Keratinocyte (primary cell): Measurements from ENCODE around the gene POLR2L.

Experiments used
- EZH2 ChIP-seq: IDR thresholded peaks from one replicate; pipeline ENCODE4 v1.6.1; 2012; ENCODE audit warnings: inconsistent platforms, mild to moderate bottlenecking, low read length, moderate library complexity
- TF ChIP-seq, protein P1 (sequence below), 3 experiments: IDR thresholded peaks in 1 of 3; conservative IDR thresholded peaks in 1 of 3; optimal IDR thresholded peaks in 1 of 3; 2 replicates in 2 of 3; 3 replicates in 1 of 3; pipeline versions ENCODE3 to v1.5.1; 2011; ENCODE audit warnings: low read length in 3 of 3, mild to moderate bottlenecking in 3 of 3, moderate library complexity in 2 of 3, control low read depth in 1 of 3, inconsistent platforms in 1 of 3; ENCODE audit not compliant: insufficient read depth in 2 of 3; ENCODE audit errors: extremely low read depth in 1 of 3

DNA sequence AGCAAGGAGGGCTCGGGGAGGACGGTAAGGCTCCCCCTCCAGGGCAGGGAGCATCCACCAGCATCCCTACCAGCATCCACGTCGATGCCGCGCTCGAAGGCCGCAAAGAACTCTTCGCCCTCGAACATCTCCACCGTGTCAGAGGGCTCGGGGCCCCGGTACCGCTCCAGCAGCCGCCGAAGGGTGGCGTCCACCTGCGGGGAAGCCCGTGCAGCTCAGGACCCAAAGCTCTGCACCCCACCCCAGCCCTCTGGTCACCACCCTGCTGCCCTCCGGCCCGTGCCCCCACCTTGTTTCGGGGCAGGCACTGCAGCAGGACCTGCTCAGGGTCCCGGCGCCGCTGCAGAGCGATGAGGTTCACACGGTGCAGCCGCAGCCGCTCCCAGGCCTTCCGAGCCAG, 41.9 kb downstream of the POLR2L start:
- TF ChIP-seq, protein P1, sequence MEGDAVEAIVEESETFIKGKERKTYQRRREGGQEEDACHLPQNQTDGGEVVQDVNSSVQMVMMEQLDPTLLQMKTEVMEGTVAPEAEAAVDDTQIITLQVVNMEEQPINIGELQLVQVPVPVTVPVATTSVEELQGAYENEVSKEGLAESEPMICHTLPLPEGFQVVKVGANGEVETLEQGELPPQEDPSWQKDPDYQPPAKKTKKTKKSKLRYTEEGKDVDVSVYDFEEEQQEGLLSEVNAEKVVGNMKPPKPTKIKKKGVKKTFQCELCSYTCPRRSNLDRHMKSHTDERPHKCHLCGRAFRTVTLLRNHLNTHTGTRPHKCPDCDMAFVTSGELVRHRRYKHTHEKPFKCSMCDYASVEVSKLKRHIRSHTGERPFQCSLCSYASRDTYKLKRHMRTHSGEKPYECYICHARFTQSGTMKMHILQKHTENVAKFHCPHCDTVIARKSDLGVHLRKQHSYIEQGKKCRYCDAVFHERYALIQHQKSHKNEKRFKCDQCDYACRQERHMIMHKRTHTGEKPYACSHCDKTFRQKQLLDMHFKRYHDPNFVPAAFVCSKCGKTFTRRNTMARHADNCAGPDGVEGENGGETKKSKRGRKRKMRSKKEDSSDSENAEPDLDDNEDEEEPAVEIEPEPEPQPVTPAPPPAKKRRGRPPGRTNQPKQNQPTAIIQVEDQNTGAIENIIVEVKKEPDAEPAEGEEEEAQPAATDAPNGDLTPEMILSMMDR (optimal IDR thresholded peaks at IDR 0.05 in 1 of 3, IDR thresholded peaks at IDR 0.05 in 1 of 3, conservative IDR thresholded peaks at IDR 0.05 in 1 of 3; ENCODE audit: extremely low read depth in 1 of 3, insufficient read depth in 2 of 3, low read length in 3 of 3): no peak
- no peak for TF ChIP-seq EZH2
